ENCODE measurements around the gene RETREG2. TPM values are rescaled to one million over a fixed set of nuclear protein-coding genes. Genes with fewer than 3 reads are reported as not detected.
A peak's percentile ranks its signal among the peaks of the same experiment; 100 is the strongest.

The RETREG2 gene
- polyA plus RNA-seq (2012; ENCODE audit: insufficient read depth, insufficient read length, low read depth): 110 TPM

GRCh38 chr2:219177552-219178376 lies at the start of gene RETREG2:
Gene RETREG2 (plus strand): TSS chr2:219178275. CDS start chr2:219178353, 78 bp downstream.
- Histone ChIP-seq H3K4me3 (ENCODE audit: low read depth, low read length) (peak within 1 kb of the TSS; percentile 66), H3K36me3 (peaks cover 23% of the 10 kb centered on the region), H3K27me3 (no peaks in the 10 kb centered on the region), H3K9me3 (no peaks in the 10 kb centered on the region), H3K4me1 (no peaks in the 10 kb centered on the region)
- peak; percentile 90 for DNase-seq
- TF ChIP-seq CTCF (IDR thresholded peaks at IDR 0.05; ENCODE audit: low read depth, low read length): no peak; the same call in none of the 2 replicates

GRCh38 chr2:219128396-219128795 lies 49.7 kb upstream of the RETREG2 start:
- no peaks in the 10 kb centered on the region for H3K27me3 ChIP-seq
- no peak for DNase-seq
- H3K9me3 ChIP-seq: no peaks in the 10 kb centered on the region
- H3K36me3 ChIP-seq: no peaks in the 10 kb centered on the region
- H3K4me1 ChIP-seq: no peaks in the 10 kb centered on the region; the same call in 1 of the 2 replicates
- H3K4me3 ChIP-seq (ENCODE audit: low read depth, low read length): no peak overlapping the region
- no peak for TF ChIP-seq CTCF (IDR thresholded peaks at IDR 0.05; ENCODE audit: low read depth, low read length)

- Histone ChIP-seq H3K4me3 (ENCODE audit: low read depth, low read length) (no peak overlapping the region), H3K4me1 (no peaks in the 10 kb centered on the region; the same call in 1 of the 2 replicates), H3K27me3 (no peaks in the 10 kb centered on the region), H3K9me3 (no peaks in the 10 kb centered on the region), H3K36me3 (no peaks in the 10 kb centered on the region)
- TF ChIP-seq CTCF (IDR thresholded peaks at IDR 0.05; ENCODE audit: low read depth, low read length): no peak
- DNase-seq: no peak
Observed at GRCh38 chr2:219129589-219129988, 48.5 kb upstream of the RETREG2 start.

GRCh38 chr2:219131327-219131726 lies 46.7 kb upstream of the RETREG2 start:
- no peak overlapping the region for H3K4me3 ChIP-seq (ENCODE audit: low read depth, low read length)
- DNase-seq: no peak
- TF ChIP-seq CTCF (IDR thresholded peaks at IDR 0.05; ENCODE audit: low read depth, low read length): no peak
- H3K27me3 ChIP-seq: no peaks in the 10 kb centered on the region
- H3K4me1 ChIP-seq: no peaks in the 10 kb centered on the region
- no peaks in the 10 kb centered on the region for H3K36me3 ChIP-seq
- no peaks in the 10 kb centered on the region for H3K9me3 ChIP-seq

- no peak for TF ChIP-seq CTCF (IDR thresholded peaks at IDR 0.05; ENCODE audit: low read depth, low read length)
- Histone ChIP-seq H3K4me1 (no peaks in the 10 kb centered on the region), H3K9me3 (no peaks in the 10 kb centered on the region), H3K36me3 (no peaks in the 10 kb centered on the region), H3K4me3 (ENCODE audit: low read depth, low read length) (no peak overlapping the region), H3K27me3 (no peaks in the 10 kb centered on the region)
- DNase-seq: no peak
Observed at GRCh38 chr2:219131744-219132143, 46.3 kb upstream of the RETREG2 start.

GRCh38 chr2:219133976-219134375 lies 44.1 kb upstream of the RETREG2 start:
- DNase-seq: no peak
- no peak for TF ChIP-seq CTCF (IDR thresholded peaks at IDR 0.05; ENCODE audit: low read depth, low read length)
- Histone ChIP-seq H3K4me1 (no peaks in the 10 kb centered on the region), H3K36me3 (peaks cover 3% of the 10 kb centered on the region; the same call in 1 of the 2 replicates), H3K9me3 (no peaks in the 10 kb centered on the region), H3K27me3 (no peaks in the 10 kb centered on the region), H3K4me3 (ENCODE audit: low read depth, low read length) (no peak overlapping the region)

Measured in BE2C (cell line).